Mesenchymal stem cell (in vitro differentiated cells and primary cell): ENCODE results near the gene PDE4B.

Source experiments
- DNase-seq: peaks from one replicate; pipeline ENCODE4 v3.0.0-alpha.2; 2013
- H2AFZ ChIP-seq: one replicate; pipeline ENCODE4 v1.6.1; 2013; ENCODE audit warnings: low read depth, mild to moderate bottlenecking, control low read depth, inconsistent platforms, low read length, moderate library complexity
- H2AK5ac ChIP-seq: 2 replicates; pipeline ENCODE4 v1.6.1; 2013; ENCODE audit warnings: low read length, moderate library complexity, mild to moderate bottlenecking, inconsistent platforms; ENCODE audit not compliant: severe bottlenecking
- H2BK120ac ChIP-seq: one replicate; pipeline ENCODE4 v1.6.1; 2013; ENCODE audit warnings: low read depth, mild to moderate bottlenecking, inconsistent platforms, low read length, moderate library complexity
- H2BK12ac ChIP-seq, 2 experiments: one replicate each; pipeline ENCODE4 v1.6.1; 2013; ENCODE audit warnings: inconsistent platforms in 2 of 2, low read length in 2 of 2, mild to moderate bottlenecking in 2 of 2, moderate library complexity in 2 of 2, control low read depth in 1 of 2
- H2BK15ac ChIP-seq: one replicate; pipeline ENCODE4 v1.6.1; 2013; ENCODE audit warnings: mild to moderate bottlenecking, low read depth, inconsistent platforms; ENCODE audit not compliant: poor library complexity, severe bottlenecking
- H2BK5ac ChIP-seq: 2 replicates; pipeline ENCODE4 v1.6.1; 2013; ENCODE audit warnings: low read depth, mild to moderate bottlenecking, low read length, control low read depth, inconsistent platforms; ENCODE audit not compliant: poor library complexity, severe bottlenecking
- H3K14ac ChIP-seq, 2 experiments: one replicate each; pipeline ENCODE4 v1.6.1; 2013; ENCODE audit warnings: inconsistent platforms in 2 of 2, low read length in 2 of 2, control low read depth in 1 of 2, mild to moderate bottlenecking in 1 of 2, moderate library complexity in 1 of 2
- H3K18ac ChIP-seq, 2 experiments: one replicate each; pipeline ENCODE4 v1.6.1; 2013; ENCODE audit warnings: inconsistent platforms in 2 of 2, low read length in 2 of 2, control low read depth in 1 of 2, low read depth in 1 of 2, mild to moderate bottlenecking in 1 of 2
- H3K23ac ChIP-seq, 2 experiments: one replicate each; pipeline ENCODE4 v1.6.1; 2013; ENCODE audit warnings: inconsistent platforms in 2 of 2, low read length in 2 of 2, mild to moderate bottlenecking in 2 of 2, moderate library complexity in 2 of 2, control low read depth in 1 of 2
- H3K27ac ChIP-seq: 2 replicates; pipeline ENCODE4 v1.5.1; 2013; ENCODE audit warnings: mild to moderate bottlenecking, moderate library complexity, low read length, control low read depth, inconsistent platforms; ENCODE audit not compliant: poor library complexity, severe bottlenecking
- H3K27me3 ChIP-seq, 2 experiments: 2 replicates each; pipeline versions ENCODE4 v1.6.1 to v1.7.0; 2013; ENCODE audit warnings: low read length in 2 of 2, mild to moderate bottlenecking in 2 of 2, moderate library complexity in 2 of 2, control low read depth in 1 of 2, inconsistent platforms in 1 of 2; ENCODE audit not compliant: control insufficient read depth in 1 of 2, insufficient read depth in 1 of 2
- H3K36me3 ChIP-seq, 2 experiments: 2 replicates each; pipeline versions ENCODE4 v1.6.1 to v1.7.0; 2013; ENCODE audit warnings: low read length in 2 of 2, control low read depth in 1 of 2, inconsistent platforms in 1 of 2, low read depth in 1 of 2, mild to moderate bottlenecking in 1 of 2; ENCODE audit not compliant: insufficient read depth in 2 of 2, control insufficient read depth in 1 of 2
- H3K4ac ChIP-seq, 2 experiments: one replicate each; pipeline ENCODE4 v1.6.1; 2013; ENCODE audit warnings: inconsistent platforms in 2 of 2, low read length in 2 of 2, mild to moderate bottlenecking in 2 of 2, moderate library complexity in 2 of 2, control low read depth in 1 of 2, low read depth in 1 of 2
- H3K4me1 ChIP-seq: 2 replicates; pipeline ENCODE4 v1.6.1; 2013; ENCODE audit warnings: low read depth, low read length, control low read depth; ENCODE audit not compliant: control insufficient read depth, insufficient read depth
- H3K4me2 ChIP-seq: 2 replicates; pipeline ENCODE4 v1.6.1; 2013; ENCODE audit warnings: low read length, mild to moderate bottlenecking, inconsistent platforms; ENCODE audit not compliant: poor library complexity, severe bottlenecking
- H3K4me3 ChIP-seq, 2 experiments: 2 replicates each; pipeline versions ENCODE4 v1.5.1 to v1.7.0; 2013; ENCODE audit warnings: low read length in 2 of 2, mild to moderate bottlenecking in 2 of 2, control low read depth in 1 of 2, low read depth in 1 of 2; ENCODE audit not compliant: insufficient read depth in 1 of 2
- H3K79me1 ChIP-seq: replicated peaks from 2 replicates; pipeline ENCODE4 v1.6.1; 2013; ENCODE audit warnings: mild to moderate bottlenecking, control low read depth, low read length, inconsistent platforms; ENCODE audit not compliant: poor library complexity, severe bottlenecking
- H3K9ac ChIP-seq: 2 replicates; pipeline ENCODE4 v1.7.0; 2013; ENCODE audit warnings: mild to moderate bottlenecking, low read length, moderate library complexity
- H3K9me3 ChIP-seq: 2 replicates; pipeline ENCODE4 v1.7.0; 2013; ENCODE audit warnings: mild to moderate bottlenecking, low read length; ENCODE audit not compliant: control insufficient read depth
- H4K8ac ChIP-seq: one replicate; pipeline ENCODE4 v1.6.1; 2013; ENCODE audit warnings: inconsistent platforms, mild to moderate bottlenecking, low read length, moderate library complexity
- H4K91ac ChIP-seq: one replicate; pipeline ENCODE4 v1.6.1; 2013; ENCODE audit warnings: mild to moderate bottlenecking, low read length, inconsistent platforms
- WGBS: methylation state at CpG from one replicate; pipeline ENCODE4 v1.1.7; 2013; ENCODE audit warnings: mixed read lengths; 5-methylcytosine and 5-hydroxymethylcytosine counted together

PDE4B gene

DNA sequence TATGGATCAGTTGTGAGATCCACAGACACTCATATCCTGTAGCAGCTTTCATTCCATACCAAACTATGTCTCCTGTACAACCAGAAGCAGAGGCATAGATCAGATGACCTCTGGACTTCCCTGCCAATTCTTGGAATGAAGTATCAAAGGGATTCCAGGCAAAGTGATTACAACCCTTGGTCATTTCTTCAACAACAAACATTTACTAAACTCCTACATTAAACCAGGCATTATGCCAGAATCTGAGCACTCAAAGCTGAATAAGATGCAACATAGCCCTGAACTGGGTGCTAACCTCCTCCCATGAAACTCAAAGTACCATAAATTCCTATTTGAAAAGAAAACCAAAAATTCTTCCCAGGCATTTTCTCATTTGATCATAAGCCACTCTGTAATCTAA is 620.0 kb downstream of the PDE4B start:
- Histone ChIP-seq H3K9ac (no peak overlapping the region), H3K27ac (no peak overlapping the region), H3K4me3 (no peak overlapping the region), H2BK5ac (no peak overlapping the region), H3K18ac (no peak overlapping the region), H2BK120ac (no peak overlapping the region), H3K79me1 (no peaks in the 10 kb centered on the region), H3K4ac (no peak overlapping the region), H2BK15ac (no peak overlapping the region), H3K4me2 (no peak overlapping the region), H3K36me3 (no peaks in the 10 kb centered on the region), H3K23ac (no peak overlapping the region), H3K4me1 (no peaks in the 10 kb centered on the region), H2AK5ac (no peak overlapping the region), H3K9me3 (peaks cover 9% of the 10 kb centered on the region), H4K91ac (no peak overlapping the region), H2AFZ (no peak overlapping the region), H4K8ac (no peak overlapping the region), H2BK12ac (no peak overlapping the region), H3K14ac (no peak overlapping the region), H3K27me3 (no peaks in the 10 kb centered on the region)
- no peak for DNase-seq

DNA sequence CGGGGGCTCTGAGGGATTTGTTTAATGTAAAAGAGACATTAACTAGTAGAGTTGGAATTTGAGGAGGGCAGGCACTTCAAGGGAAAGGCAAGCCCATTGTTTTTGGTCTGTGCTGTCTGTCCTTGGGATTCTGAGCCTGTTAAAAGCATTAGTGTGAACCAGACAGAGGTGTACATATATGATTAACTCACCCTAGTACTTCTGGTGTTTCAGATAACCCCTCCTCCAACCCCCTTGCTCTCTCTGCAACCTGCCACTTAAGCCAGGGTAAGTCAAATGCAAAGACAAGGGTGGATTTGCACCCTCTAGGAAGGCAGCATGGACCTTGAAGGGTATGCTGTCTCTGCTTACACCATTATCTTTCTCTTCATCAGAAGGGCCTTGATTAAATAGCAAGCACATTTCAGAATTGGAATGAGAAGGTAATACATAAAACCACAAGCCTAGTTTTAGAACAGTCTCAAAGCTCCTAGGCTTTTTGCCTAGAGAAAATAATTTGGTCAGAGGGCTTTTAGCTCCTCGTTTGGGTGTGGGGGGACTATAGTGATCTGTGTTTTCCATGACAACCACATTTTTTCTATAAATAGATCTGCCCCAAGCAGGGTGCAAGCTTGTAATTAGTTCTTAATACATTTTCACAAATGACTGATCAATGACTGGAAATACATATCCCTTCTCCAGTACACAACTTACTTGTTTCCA is 620.6 kb downstream of the PDE4B start:
- 86% methylated on average over 1 of the region's 2 CpGs for WGBS
- no peaks in the 10 kb centered on the region for H3K4me1 ChIP-seq
- H2AFZ ChIP-seq, result no peak overlapping the region
- no peak overlapping the region for H3K9ac ChIP-seq
- H3K9me3 ChIP-seq, result peaks cover 15% of the 10 kb centered on the region
- H3K27ac ChIP-seq, result no peak overlapping the region
- H3K14ac ChIP-seq, result no peak overlapping the region
- no peak overlapping the region for H2BK5ac ChIP-seq
- H2AK5ac ChIP-seq, result no peak overlapping the region
- H4K8ac ChIP-seq, result no peak overlapping the region
- no peaks in the 10 kb centered on the region for H3K27me3 ChIP-seq
- H3K4ac ChIP-seq, result no peak overlapping the region
- no peaks in the 10 kb centered on the region for H3K36me3 ChIP-seq
- H3K23ac ChIP-seq, result no peak overlapping the region
- H2BK12ac ChIP-seq, result no peak overlapping the region
- no peak overlapping the region for H2BK15ac ChIP-seq
- H3K4me3 ChIP-seq, result no peak overlapping the region
- no peak overlapping the region for H3K4me2 ChIP-seq
- H4K91ac ChIP-seq, result no peak overlapping the region
- no peak overlapping the region for H2BK120ac ChIP-seq
- no peak overlapping the region for H3K18ac ChIP-seq
- no peak for DNase-seq
- H3K79me1 ChIP-seq, result no peaks in the 10 kb centered on the region

DNA sequence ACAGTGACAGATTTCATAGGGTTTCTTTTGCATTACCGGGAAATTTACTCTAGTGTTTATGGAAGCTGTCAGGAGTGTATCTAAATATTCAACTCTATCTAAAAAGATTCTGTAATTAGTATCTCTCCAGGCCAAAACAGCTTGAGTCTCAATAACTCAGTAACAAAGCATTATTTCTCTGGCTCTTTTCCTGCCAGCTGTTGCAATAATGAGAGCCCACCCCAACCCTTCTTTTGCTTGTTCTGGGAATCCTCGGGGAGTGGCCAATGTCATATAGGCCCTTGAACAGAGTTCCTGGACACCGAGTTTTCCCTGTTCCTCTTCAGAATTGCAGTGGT is 621.1 kb downstream of the PDE4B start:
- no peak for DNase-seq
- Histone ChIP-seq H3K27me3 (no peaks in the 10 kb centered on the region), H3K4me3 (no peak overlapping the region), H2AK5ac (no peak overlapping the region), H3K36me3 (no peaks in the 10 kb centered on the region), H4K8ac (no peak overlapping the region), H3K4me1 (no peaks in the 10 kb centered on the region), H3K9me3 (peaks cover 17% of the 10 kb centered on the region), H3K9ac (no peak overlapping the region), H3K27ac (no peak overlapping the region), H3K18ac (no peak overlapping the region), H3K14ac (no peak overlapping the region), H4K91ac (no peak overlapping the region), H2BK15ac (no peak overlapping the region), H3K79me1 (no peaks in the 10 kb centered on the region), H3K4me2 (no peak overlapping the region), H2AFZ (no peak overlapping the region), H3K4ac (no peak overlapping the region), H2BK12ac (no peak overlapping the region), H3K23ac (no peak overlapping the region), H2BK5ac (no peak overlapping the region), H2BK120ac (no peak overlapping the region)
- WGBS, result 72% methylated on average over 2 of the region's 3 CpGs

DNA sequence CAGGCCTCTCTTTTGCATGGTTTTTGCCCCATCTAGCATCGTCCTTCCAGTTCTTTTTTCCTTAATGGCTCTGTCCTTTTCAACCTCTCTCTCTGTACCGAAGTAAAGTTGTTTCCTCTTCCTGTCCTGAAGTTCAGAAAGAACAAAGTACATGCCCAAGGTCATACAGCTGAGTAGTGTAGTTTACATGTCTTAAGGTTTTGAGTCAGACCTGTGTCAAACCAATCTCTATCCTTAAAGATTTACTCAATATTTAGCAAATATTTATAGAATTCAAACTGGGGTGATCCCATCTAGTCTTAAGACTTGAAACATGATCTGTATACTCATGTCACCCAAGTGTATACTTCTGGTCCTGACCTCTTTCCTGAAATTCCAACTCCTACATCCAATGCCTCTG is 622.6 kb downstream of the PDE4B start:
- Histone ChIP-seq H3K23ac (no peak overlapping the region), H3K4me3 (no peak overlapping the region), H2BK120ac (no peak overlapping the region), H2AFZ (no peak overlapping the region), H2BK15ac (no peak overlapping the region), H3K36me3 (no peaks in the 10 kb centered on the region), H2BK5ac (no peak overlapping the region), H3K4ac (no peak overlapping the region), H3K14ac (no peak overlapping the region), H4K91ac (no peak overlapping the region), H4K8ac (no peak overlapping the region), H3K27ac (no peak overlapping the region), H3K79me1 (no peaks in the 10 kb centered on the region), H2BK12ac (no peak overlapping the region), H3K9me3 (peaks cover 22% of the 10 kb centered on the region), H3K9ac (no peak overlapping the region), H3K4me2 (no peak overlapping the region), H2AK5ac (no peak overlapping the region), H3K18ac (no peak overlapping the region), H3K27me3 (no peaks in the 10 kb centered on the region), H3K4me1 (no peaks in the 10 kb centered on the region)
- WGBS, result 90% methylated on average over 1 of the region's 2 CpGs
- DNase-seq, result peak; percentile 39
